ENCODE results near the gene C20orf96.
"Not testable (repeated sequence)": the region's sequence is repeated elsewhere in the genome, so short reads cannot be mapped to it uniquely, and the experiment has no call there.

Gene C20orf96

GRCh38 chr20:284172-284571 is 6.4 kb downstream of the C20orf96 start:
- no peak for DNase-seq (ENCODE audit: low read depth in 3 of 3, low spot score in 1 of 3)

GRCh38 chr20:278607-279571 is 11.7 kb downstream of the C20orf96 start:
- DNase-seq (ENCODE audit: low read depth in 3 of 3, low spot score in 1 of 3): no peak

- no peak for DNase-seq (ENCODE audit: low read depth in 3 of 3, low spot score in 1 of 3)
These were observed 12.4 kb downstream of the C20orf96 start for GRCh38 chr20:278181-278580.

GRCh38 chr20:277496-277781 is 13.1 kb downstream of the C20orf96 start:
- no peak for DNase-seq (ENCODE audit: low read depth in 3 of 3, low spot score in 1 of 3)

GRCh38 chr20:276620-277495 is 13.7 kb downstream of the C20orf96 start:
- DNase-seq (ENCODE audit: low read depth in 3 of 3, low spot score in 1 of 3): no peak

GRCh38 chr20:275791-276190 is 14.8 kb downstream of the C20orf96 start:
- DNase-seq (ENCODE audit: low read depth in 3 of 3, low spot score in 1 of 3): no peak

GRCh38 chr20:273884-274283 is 16.7 kb downstream of the C20orf96 start:
- DNase-seq (ENCODE audit: low read depth in 3 of 3, low spot score in 1 of 3): no peak

- DNase-seq (ENCODE audit: low read depth in 3 of 3, low spot score in 1 of 3): no peak
These were observed 17.8 kb downstream of the C20orf96 start for GRCh38 chr20:272718-273117.

- no peak for DNase-seq (ENCODE audit: low read depth in 3 of 3, low spot score in 1 of 3)
These were observed 19.0 kb downstream of the C20orf96 start for GRCh38 chr20:271528-271927.

- no peak for DNase-seq (ENCODE audit: low read depth in 3 of 3, low spot score in 1 of 3)
These were observed 19.5 kb downstream of the C20orf96 start for GRCh38 chr20:271069-271468.

GRCh38 chr20:270517-270916 is 20.0 kb downstream of the C20orf96 start:
- DNase-seq (ENCODE audit: low read depth in 3 of 3, low spot score in 1 of 3): no peak

GRCh38 chr20:266596-267562 is 23.7 kb downstream of the C20orf96 start:
- DNase-seq (ENCODE audit: low read depth in 3 of 3, low spot score in 1 of 3): peak; percentile 73 to 91 (median 77)

GRCh38 chr20:263701-264100 is 26.8 kb downstream of the C20orf96 start:
- no peak for DNase-seq (ENCODE audit: low read depth in 3 of 3, low spot score in 1 of 3)

GRCh38 chr20:259981-260380 is 30.6 kb downstream of the C20orf96 start:
- no peak for DNase-seq (ENCODE audit: low read depth in 3 of 3, low spot score in 1 of 3)

- DNase-seq (ENCODE audit: low read depth in 3 of 3, low spot score in 1 of 3): no peak
These were observed 31.6 kb downstream of the C20orf96 start for GRCh38 chr20:258963-259362.

- no peak for DNase-seq (ENCODE audit: low read depth in 3 of 3, low spot score in 1 of 3)
These were observed 32.2 kb downstream of the C20orf96 start for GRCh38 chr20:258269-258858.

GRCh38 chr20:257419-257818 is 33.1 kb downstream of the C20orf96 start, which contains the start of gene DEFB132:
Gene DEFB132 (plus strand): TSS chr20:257724. CDS start chr20:257779, 55 bp downstream.
- DNase-seq (ENCODE audit: low read depth in 3 of 3, low spot score in 1 of 3): no peak

- DNase-seq (ENCODE audit: low read depth in 3 of 3, low spot score in 1 of 3): not testable (repeated sequence)
These were observed 37.1 kb downstream of the C20orf96 start for GRCh38 chr20:253447-253846.

- no peak for DNase-seq (ENCODE audit: low read depth in 3 of 3, low spot score in 1 of 3)
These were observed 37.7 kb downstream of the C20orf96 start for GRCh38 chr20:252801-253200.

GRCh38 chr20:251354-251753 is 39.2 kb downstream of the C20orf96 start:
- DNase-seq (ENCODE audit: low read depth in 3 of 3, low spot score in 1 of 3): no peak

Data from stimulated activated CD4-positive, alpha-beta T cell treated with anti-CD3 and anti-CD28 coated beads, TNF-alpha, amount 100 ng/mL, for 1 hour (primary cell).